22Rv1 (cell line): ENCODE results near the gene RGPD5.
"Not testable (repeated sequence)": the region's sequence is repeated elsewhere in the genome, so short reads cannot be mapped to it uniquely, and the experiment has no call there.

Experiments
- ZFX ChIP-seq: fragments of 450-650 bp; IDR thresholded peaks from 2 replicates; pipeline ENCODE4 v1.6.1; 2017; ENCODE audit warnings: antibody characterized with exemption, borderline replicate concordance
- TF ChIP-seq, protein P1 (sequence below): fragments of 450-650 bp; IDR thresholded peaks from 2 replicates; pipeline ENCODE4 v1.5.1; 2017; ENCODE audit warnings: mild to moderate bottlenecking

DNA sequence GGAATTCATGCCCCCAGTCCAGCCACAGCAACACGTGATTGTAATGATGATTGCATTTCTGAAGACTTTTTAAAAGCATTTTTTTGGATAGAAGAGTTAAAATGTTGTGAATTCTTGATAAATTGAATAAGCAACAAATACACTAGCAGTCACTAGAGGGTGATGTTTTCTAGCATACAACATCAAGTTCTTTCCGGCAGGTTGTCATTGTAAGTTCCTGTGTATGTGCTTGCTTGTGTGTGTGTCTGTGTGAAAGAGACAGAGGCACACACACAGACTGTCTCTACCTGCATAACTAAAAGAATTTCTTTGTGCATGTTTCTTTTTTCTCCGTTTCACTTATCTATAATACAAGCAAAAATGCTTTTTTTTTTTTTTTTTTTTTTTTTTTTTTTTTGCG is 95.8 kb downstream of the RGPD5 start:
- TF ChIP-seq, protein P1, sequence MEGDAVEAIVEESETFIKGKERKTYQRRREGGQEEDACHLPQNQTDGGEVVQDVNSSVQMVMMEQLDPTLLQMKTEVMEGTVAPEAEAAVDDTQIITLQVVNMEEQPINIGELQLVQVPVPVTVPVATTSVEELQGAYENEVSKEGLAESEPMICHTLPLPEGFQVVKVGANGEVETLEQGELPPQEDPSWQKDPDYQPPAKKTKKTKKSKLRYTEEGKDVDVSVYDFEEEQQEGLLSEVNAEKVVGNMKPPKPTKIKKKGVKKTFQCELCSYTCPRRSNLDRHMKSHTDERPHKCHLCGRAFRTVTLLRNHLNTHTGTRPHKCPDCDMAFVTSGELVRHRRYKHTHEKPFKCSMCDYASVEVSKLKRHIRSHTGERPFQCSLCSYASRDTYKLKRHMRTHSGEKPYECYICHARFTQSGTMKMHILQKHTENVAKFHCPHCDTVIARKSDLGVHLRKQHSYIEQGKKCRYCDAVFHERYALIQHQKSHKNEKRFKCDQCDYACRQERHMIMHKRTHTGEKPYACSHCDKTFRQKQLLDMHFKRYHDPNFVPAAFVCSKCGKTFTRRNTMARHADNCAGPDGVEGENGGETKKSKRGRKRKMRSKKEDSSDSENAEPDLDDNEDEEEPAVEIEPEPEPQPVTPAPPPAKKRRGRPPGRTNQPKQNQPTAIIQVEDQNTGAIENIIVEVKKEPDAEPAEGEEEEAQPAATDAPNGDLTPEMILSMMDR = not testable (repeated sequence)
- TF ChIP-seq ZFX = not testable (repeated sequence)
